Urinary bladder (tissue), 4 donors: ENCODE data around the gene NAPA. TPM values are rescaled to one million over a fixed set of nuclear protein-coding genes. Genes with fewer than 3 reads are reported as not detected.
"Not testable (repeated sequence)": the region's sequence is repeated elsewhere in the genome, so short reads cannot be mapped to it uniquely, and the experiment has no call there.

ENCODE experiments used
- DNase-seq: peaks from one replicate; pipeline ENCODE4 v3.0.0-alpha.2; 2015; ENCODE audit errors: extremely low spot score
- H3K27ac ChIP-seq: one replicate; pipeline ENCODE4 v1.5.1; 2013; ENCODE audit warnings: low read depth, mild to moderate bottlenecking, moderate library complexity
- H3K36me3 ChIP-seq: one replicate; pipeline ENCODE4 v1.6.1; 2013; ENCODE audit warnings: mild to moderate bottlenecking, moderate library complexity; ENCODE audit not compliant: insufficient read depth
- H3K4me1 ChIP-seq: one replicate; pipeline ENCODE4 v1.6.1; 2013; ENCODE audit warnings: mild to moderate bottlenecking, moderate library complexity; ENCODE audit not compliant: insufficient read depth
- H3K4me3 ChIP-seq: one replicate; pipeline ENCODE4 v1.5.1; 2013; ENCODE audit warnings: low read depth, low read length
- WGBS: extraction: QIAGEN DNeasy Blood & Tissue Kit; methylation state at CpG from one replicate; pipeline ENCODE4 v1.1.7; 2013; 5-methylcytosine and 5-hydroxymethylcytosine counted together
- polyA plus RNA-seq: library from polyadenylated mRNA; stranded (reverse); fragments of 200-250 nt; gene quantifications from one replicate; pipeline ENCODE4 v1.2.3, GENCODE V29; 2013
- total RNA-seq: library from RNA; depleted of rRNA; stranded (reverse); fragments of >200 nt; gene quantifications from one replicate; pipeline ENCODE4 v1.2.3, GENCODE V29; 2014
- donor health status: healthy with polysubstance abuse.
- donor health status: healthy.

Gene NAPA
- total and polyA plus RNA-seq, 2 donors: 33.4 to 107 TPM

DNA sequence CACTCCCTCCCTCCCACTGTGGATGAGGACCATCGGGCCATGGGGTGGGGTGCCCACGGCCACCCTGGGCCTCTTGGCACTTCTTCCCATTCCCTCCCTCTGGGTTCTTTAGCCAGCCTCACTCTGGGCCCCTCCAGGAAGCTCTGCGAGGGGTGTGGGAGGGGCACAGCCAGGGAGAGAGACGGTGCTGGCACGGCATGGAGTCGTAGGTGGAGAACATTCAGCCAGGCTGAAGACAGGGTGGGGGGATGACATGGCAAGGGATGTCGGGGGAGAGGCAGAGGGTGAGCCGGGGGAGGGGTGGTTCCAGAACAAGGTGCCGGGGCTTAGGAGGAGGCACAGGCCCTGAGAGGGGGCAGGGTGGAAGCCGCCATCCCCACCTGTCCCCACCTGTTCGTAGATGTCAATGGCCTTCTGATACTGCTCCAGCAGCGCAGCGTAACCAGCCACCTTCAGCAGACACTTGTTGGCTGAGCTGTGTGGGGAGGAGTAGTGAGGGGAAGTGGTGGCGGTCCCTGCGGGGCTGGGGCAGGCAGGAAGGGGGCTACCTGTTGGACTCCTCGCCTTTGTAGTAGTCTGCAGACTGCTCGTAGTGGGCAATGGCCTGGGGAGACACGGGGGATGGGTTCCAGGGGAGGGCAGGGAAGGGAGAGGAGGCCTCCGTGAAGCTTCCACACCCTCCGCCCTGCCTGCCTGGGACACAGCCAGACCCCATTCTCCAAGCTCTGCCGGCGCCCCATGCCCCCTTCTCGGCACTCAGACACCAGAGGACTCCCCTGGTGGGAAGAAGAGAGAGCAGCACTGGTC is 22.1 kb downstream of the NAPA start:
- H3K4me3 ChIP-seq: no peak overlapping the region

GRCh38 chr19:47492137-47492533 is 22.7 kb downstream of the NAPA start:
- Histone ChIP-seq H3K4me1 (no peaks in the 10 kb centered on the region), H3K4me3 (no peak overlapping the region), H3K27ac (no peak overlapping the region), H3K36me3 (no peaks in the 10 kb centered on the region)
- 86% methylated on average over 14 of the region's 14 CpGs for WGBS
- DNase-seq: no peak

More for the DNA sequence above, 22.1 kb downstream of the NAPA start:
- no peak for DNase-seq
- WGBS: 69% methylated on average over 23 of the region's 23 CpGs
- Histone ChIP-seq H3K27ac (no peak overlapping the region), H3K36me3 (no peaks in the 10 kb centered on the region), H3K4me1 (no peaks in the 10 kb centered on the region)

DNA sequence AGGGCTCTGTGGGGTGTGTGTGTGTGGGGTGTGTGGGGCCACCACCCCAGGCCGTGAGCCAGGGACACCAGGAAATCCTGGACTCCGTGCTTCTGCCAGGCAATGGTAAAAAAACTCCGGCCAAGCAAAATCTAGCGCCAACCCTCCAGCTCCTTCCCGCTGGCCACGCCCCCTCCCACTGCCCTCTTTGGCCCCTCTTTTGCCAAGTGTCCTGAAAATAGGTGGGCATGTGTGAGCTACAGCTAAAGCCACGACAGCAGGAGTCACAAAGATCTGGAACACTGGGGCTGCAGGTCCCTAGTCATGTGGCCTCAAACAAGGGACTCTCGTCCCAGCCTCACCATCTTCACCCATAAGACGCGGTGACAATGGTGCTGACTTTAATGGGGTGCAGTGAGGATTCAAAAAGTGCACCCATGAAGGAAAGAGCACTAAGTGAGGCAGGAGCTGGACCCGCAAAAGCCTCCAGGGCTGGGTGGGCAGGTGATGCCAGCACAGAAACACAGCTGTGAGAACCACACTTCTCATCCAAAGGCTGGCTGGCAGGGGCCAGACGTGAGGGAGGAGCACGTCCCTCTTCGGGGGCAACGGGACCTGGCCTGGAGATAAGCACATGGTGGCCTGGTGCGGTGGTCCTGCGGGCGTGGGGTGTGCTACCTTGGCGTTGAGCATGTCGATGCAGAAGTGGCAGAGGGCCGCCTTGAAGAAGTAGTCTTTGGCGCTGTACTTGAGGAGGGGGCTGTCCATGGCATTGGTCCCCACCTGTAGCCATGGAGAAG is 23.3 kb downstream of the NAPA start:
- Histone ChIP-seq H3K4me3 (no peak overlapping the region), H3K4me1 (no peaks in the 10 kb centered on the region), H3K36me3 (no peaks in the 10 kb centered on the region), H3K27ac (no peak overlapping the region)
- no peak for DNase-seq
- 83% methylated on average over 22 of the region's 22 CpGs for WGBS

DNA sequence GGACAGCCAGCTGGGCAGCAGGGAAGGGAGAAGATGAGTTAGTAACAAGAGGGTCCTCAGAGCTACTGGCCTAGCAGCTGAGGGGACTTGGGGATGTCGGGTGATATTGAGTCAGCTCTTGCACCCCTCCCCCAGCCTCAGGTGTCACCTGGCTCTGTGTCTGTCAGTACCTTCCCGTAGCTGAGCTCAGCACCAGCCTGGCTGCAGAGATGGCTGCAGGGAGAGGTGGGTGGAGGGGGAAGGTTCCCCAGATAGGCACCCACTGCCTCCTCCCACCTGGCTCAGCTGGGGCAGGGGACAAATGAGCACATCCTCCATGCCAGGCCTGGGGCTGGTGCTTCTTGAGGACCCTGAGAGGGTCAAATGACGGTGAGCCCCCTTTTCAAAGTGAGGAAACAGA is 24.0 kb downstream of the NAPA start:
- Histone ChIP-seq H3K27ac (no peak overlapping the region), H3K4me3 (no peak overlapping the region), H3K4me1 (no peaks in the 10 kb centered on the region), H3K36me3 (no peaks in the 10 kb centered on the region)
- no peak for DNase-seq
- 63% methylated on average over 3 of the region's 3 CpGs for WGBS

GRCh38 chr19:47490031-47490430 is 24.8 kb downstream of the NAPA start:
- Histone ChIP-seq H3K36me3 (no peaks in the 10 kb centered on the region), H3K27ac (no peak overlapping the region), H3K4me1 (no peaks in the 10 kb centered on the region), H3K4me3 (no peak overlapping the region)
- DNase-seq: no peak
- 91% methylated on average over 7 of the region's 7 CpGs for WGBS

GRCh38 chr19:47489072-47489914 is 25.6 kb downstream of the NAPA start:
- no peak overlapping the region for H3K4me3 ChIP-seq
- no peak overlapping the region for H3K27ac ChIP-seq
- no peaks in the 10 kb centered on the region for H3K36me3 ChIP-seq
- DNase-seq: no peak
- no peaks in the 10 kb centered on the region for H3K4me1 ChIP-seq
- WGBS: 87% methylated on average over 17 of the region's 17 CpGs

DNA sequence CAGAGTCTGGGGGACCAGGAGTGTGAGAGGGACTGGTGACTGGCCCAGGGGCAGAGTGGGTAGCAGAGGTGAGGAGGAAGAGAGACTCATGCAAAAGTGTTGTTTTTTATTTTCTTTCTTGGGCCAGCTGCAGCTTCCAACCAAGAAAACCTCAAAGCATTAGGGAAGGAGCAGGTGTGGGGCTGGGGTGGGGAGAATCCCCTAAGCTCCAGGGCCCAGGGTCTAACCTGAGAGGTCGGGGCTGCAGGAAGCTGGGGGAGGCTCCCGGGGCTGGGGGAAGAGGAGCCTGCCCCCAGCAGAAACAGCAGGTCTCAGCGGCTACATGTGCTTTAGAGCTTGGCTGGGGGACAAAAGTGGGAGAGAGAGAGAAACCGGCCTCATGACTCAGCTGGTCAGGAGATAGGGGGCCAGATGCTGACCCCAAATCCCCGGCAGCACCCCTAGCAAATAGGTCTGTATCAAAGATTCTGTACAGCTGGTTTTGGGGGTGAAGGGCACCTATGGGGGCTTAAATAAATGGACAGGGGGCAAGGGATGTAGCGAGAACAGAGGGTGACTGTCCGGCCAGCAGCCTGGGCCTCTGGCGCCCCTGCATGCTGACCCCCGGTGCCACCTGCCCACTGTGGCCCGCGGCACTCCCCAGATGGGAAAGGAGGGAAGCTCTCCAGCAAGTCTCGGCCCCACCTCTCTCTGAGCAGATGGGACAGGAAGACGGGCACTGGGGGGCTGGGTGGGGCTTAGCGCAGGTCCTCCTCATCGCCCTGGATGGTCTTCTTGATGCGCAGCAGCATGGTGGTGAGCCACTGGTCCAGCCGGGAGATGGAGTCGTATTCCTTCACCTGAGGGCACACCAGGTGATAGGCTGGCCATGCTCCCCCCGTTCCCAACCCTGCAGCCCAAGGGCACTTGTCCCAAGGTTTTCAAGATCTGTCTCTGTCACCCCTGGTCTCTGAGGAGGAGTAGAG is 27.0 kb downstream of the NAPA start:
- H3K27ac ChIP-seq: no peak overlapping the region
- DNase-seq: no peak

GRCh38 chr19:47486900-47487299 is 28.0 kb downstream of the NAPA start:
- 70% methylated on average over 9 of the region's 9 CpGs for WGBS
- no peak overlapping the region for H3K27ac ChIP-seq
- no peak overlapping the region for H3K4me3 ChIP-seq
- no peaks in the 10 kb centered on the region for H3K36me3 ChIP-seq
- H3K4me1 ChIP-seq: no peaks in the 10 kb centered on the region
- DNase-seq: no peak

More for the DNA sequence above, 27.0 kb downstream of the NAPA start:
- H3K4me3 ChIP-seq: no peak overlapping the region
- 85% methylated on average over 19 of the region's 19 CpGs for WGBS
- no peaks in the 10 kb centered on the region for H3K4me1 ChIP-seq
- no peaks in the 10 kb centered on the region for H3K36me3 ChIP-seq

GRCh38 chr19:47486220-47486619 is 28.6 kb downstream of the NAPA start:
- not testable (repeated sequence) for H3K4me3 ChIP-seq, DNase-seq, H3K36me3 ChIP-seq, H3K4me1 ChIP-seq, H3K27ac ChIP-seq
- WGBS: 85% methylated on average over 13 of the region's 13 CpGs

- 85% methylated on average over 6 of the region's 6 CpGs for WGBS
- Histone ChIP-seq H3K4me3 (no peak overlapping the region), H3K36me3 (no peaks in the 10 kb centered on the region), H3K27ac (no peak overlapping the region), H3K4me1 (no peaks in the 10 kb centered on the region)
- no peak for DNase-seq
Observed at GRCh38 chr19:47485210-47485609, 29.7 kb downstream of the NAPA start.

DNA sequence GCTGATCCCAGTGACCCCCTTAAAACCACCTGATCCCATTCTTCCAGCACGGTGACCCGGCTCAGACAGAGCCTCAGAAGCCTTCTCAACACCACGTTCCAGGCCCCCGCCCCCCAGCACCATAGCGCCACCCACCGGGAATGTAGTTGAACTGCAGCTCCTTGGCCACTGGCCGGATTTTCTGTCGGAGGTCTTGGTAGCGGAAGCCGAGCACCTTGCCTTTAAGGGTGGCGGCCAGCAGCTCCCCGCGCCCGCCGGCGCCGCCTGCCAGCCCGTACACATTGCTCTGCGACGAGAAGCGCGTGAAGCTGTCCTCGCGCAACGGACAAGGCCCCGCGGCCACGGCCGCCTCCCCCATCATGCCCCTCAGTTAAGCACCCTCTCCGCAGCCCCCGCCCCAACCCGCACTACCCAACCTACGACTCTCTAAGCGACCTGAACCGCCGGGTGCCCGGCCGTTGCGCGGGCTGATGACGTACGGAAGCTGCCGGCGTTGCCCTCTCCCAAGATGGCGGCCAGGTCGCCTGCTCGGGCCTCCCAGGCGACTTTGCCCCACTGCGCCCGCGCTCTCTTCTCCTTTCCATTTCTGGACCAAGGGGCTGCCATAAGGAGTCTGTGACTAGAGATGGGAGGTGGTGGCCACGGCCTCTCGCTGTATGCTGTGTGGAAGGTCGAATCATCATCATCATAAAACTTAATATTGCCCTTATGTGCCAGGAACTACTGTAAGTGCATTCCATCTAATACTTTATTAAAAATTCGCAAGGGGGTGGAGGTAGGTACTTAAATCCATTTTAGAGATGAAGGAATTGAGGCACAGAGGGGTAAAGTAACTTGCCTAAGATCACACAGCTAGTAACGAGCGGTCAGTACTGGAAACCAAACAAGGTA is 30.8 kb downstream of the NAPA start, which contains the start of gene KPTN:
TSS of gene KPTN (minus strand) at position 420 of the 891 bp plus-strand sequence. CDS start at position 361, 59 bp downstream.
- peak within 1 kb of the TSS; percentile 90 for H3K27ac ChIP-seq
- DNase-seq: peak; percentile 72
- H3K36me3 ChIP-seq: no peaks in the 10 kb centered on the region
- 2% methylated on average over 57 of the region's 57 CpGs for WGBS
- peak within 1 kb of the TSS; percentile 64 for H3K4me3 ChIP-seq
- no peaks in the 10 kb centered on the region for H3K4me1 ChIP-seq

- WGBS: 84% methylated on average over 15 of the region's 15 CpGs
- H3K36me3 ChIP-seq: no peaks in the 10 kb centered on the region
- H3K4me1 ChIP-seq: no peaks in the 10 kb centered on the region
- no peak overlapping the region for H3K27ac ChIP-seq
- no peak for DNase-seq
- no peak overlapping the region for H3K4me3 ChIP-seq
Observed at GRCh38 chr19:47483200-47483599, 31.7 kb downstream of the NAPA start.
